SK-N-SH (cell line): Measurements from ENCODE around the gene PPARD. TPM values are rescaled to one million over a fixed set of nuclear protein-coding genes. Genes with fewer than 3 reads are reported as not detected.

ENCODE experiments used
- CTCF ChIA-PET: fragments of 300-600, 350-600 bp; formaldehyde crosslinking; extraction: SDS; loops from one replicate; lab custom pipeline; 2021; lab: Yijun Ruan, JAX
- POLR2A ChIA-PET: fragments of 350-600 bp; sonication (Branson Sonifier 250); formaldehyde crosslinking; extraction: SDS; loops from one replicate; lab custom pipeline; 2020; ENCODE audit warnings: antibody characterized with exemption, inconsistent platforms; lab: Yijun Ruan, JAX
- DNase-seq: peaks from one replicate; pipeline ENCODE4 v3.0.0; 2012
- H2AFZ ChIP-seq: fragments of 200-600 bp; sonication (generic); 2 replicates; pipeline ENCODE4 v1.8.1; 2016; ENCODE audit warnings: antibody characterized with exemption, mild to moderate bottlenecking, low read depth
- H3F3A ChIP-seq: fragments of 200-600 bp; sonication (generic); replicated peaks from 2 replicates; pipeline ENCODE3; 2016; ENCODE audit warnings: antibody characterized with exemption, mild to moderate bottlenecking; ENCODE audit not compliant: insufficient read depth
- H3K27ac ChIP-seq, 2 experiments: fragments of 200-500 bp in 1 of 2; fragments of 200-600 bp in 1 of 2; sonication (Bioruptor generic) in 1 of 2; sonication (generic), shearing (Covaris generic) in 1 of 2; 2 replicates each; pipeline versions ENCODE4 v1.5.1 to v1.6.1; 2014 to 2016; ENCODE audit warnings: low read depth in 2 of 2, inconsistent platforms in 1 of 2, low read length in 1 of 2, mild to moderate bottlenecking in 1 of 2, mixed read lengths in 1 of 2
- H3K27me3 ChIP-seq: fragments of 200-600 bp; sonication (generic), shearing (Covaris generic); 2 replicates; pipeline ENCODE4 v1.6.1; 2016; ENCODE audit warnings: mixed run types; ENCODE audit not compliant: insufficient read depth
- H3K36me3 ChIP-seq, 2 experiments: fragments of 200-500 bp in 1 of 2; fragments of 200-600 bp in 1 of 2; sonication (Bioruptor generic) in 1 of 2; sonication (generic) in 1 of 2; replicated peaks in 1 of 2; 2 replicates each; pipeline versions ENCODE3 to v1.5.1; 2014 to 2016; ENCODE audit warnings: low read length in 1 of 2, mild to moderate bottlenecking in 1 of 2; ENCODE audit not compliant: insufficient read depth in 2 of 2, control insufficient read depth in 1 of 2
- H3K4me1 ChIP-seq, 2 experiments: fragments of 200-500 bp in 1 of 2; fragments of 200-600 bp in 1 of 2; sonication (Bioruptor generic) in 1 of 2; sonication (generic), shearing (Covaris generic) in 1 of 2; 2 replicates each; pipeline versions ENCODE4 v1.5.1 to v1.6.1; 2014 to 2016; ENCODE audit warnings: low read depth in 1 of 2, low read length in 1 of 2, mixed run types in 1 of 2; ENCODE audit not compliant: insufficient read depth in 2 of 2, control insufficient read depth in 1 of 2
- H3K4me2 ChIP-seq: fragments of 200-600 bp; sonication (generic), shearing (Covaris generic); 2 replicates; pipeline ENCODE4 v1.6.1; 2017; ENCODE audit warnings: mixed run types
- H3K4me3 ChIP-seq, 2 experiments: fragments of 200-500 bp in 1 of 2; fragments of 200-600 bp in 1 of 2; sonication (Bioruptor generic) in 1 of 2; sonication (generic), shearing (Covaris generic) in 1 of 2; 2 replicates each; pipeline versions ENCODE4 v1.5.1 to v1.8.1; 2014 to 2016; ENCODE audit warnings: low read depth in 2 of 2, inconsistent platforms in 1 of 2, low read length in 1 of 2, mild to moderate bottlenecking in 1 of 2, mixed read lengths in 1 of 2, moderate library complexity in 1 of 2
- H3K79me2 ChIP-seq: fragments of 200-600 bp; sonication (generic); 2 replicates; pipeline ENCODE4 v1.8.1; 2017; ENCODE audit warnings: mild to moderate bottlenecking; ENCODE audit not compliant: insufficient read depth
- H3K9ac ChIP-seq: fragments of 200-600 bp; sonication (generic); 2 replicates; pipeline ENCODE4 v1.6.1; 2017; ENCODE audit warnings: mixed run types
- H3K9me2 ChIP-seq: fragments of 200-600 bp; sonication (generic); 2 replicates; pipeline ENCODE4 v1.6.1; 2017; ENCODE audit warnings: mixed run types
- H3K9me3 ChIP-seq: fragments of 200-600 bp; sonication (generic); 2 replicates; pipeline ENCODE4 v1.6.1; 2017; ENCODE audit warnings: mixed run types, mild to moderate bottlenecking, moderate library complexity
- H4K20me1 ChIP-seq: fragments of 200-600 bp; sonication (generic); 2 replicates; pipeline ENCODE4 v1.6.1; 2017; ENCODE audit warnings: mild to moderate bottlenecking, mixed run types; ENCODE audit not compliant: insufficient read depth
- CHD2 ChIP-seq: fragments of 150-350 bp; IDR thresholded peaks from 2 replicates; pipeline ENCODE4 v1.6.1; 2018; ENCODE audit warnings: low read length; ENCODE audit not compliant: partially characterized antibody
- ELF1 ChIP-seq: IDR thresholded peaks from 2 replicates; pipeline ENCODE4 v1.4.0; 2012
- EP300 ChIP-seq, 2 experiments: IDR thresholded peaks; 2 replicates each; pipeline versions ENCODE4 v1.4.0 to v1.6.1; 2012; ENCODE audit warnings: borderline replicate concordance in 1 of 2, low read depth in 1 of 2, low read length in 1 of 2
- FOXJ3 ChIP-seq: sonication (generic); formaldehyde crosslinking; IDR thresholded peaks from 2 replicates; pipeline ENCODE4 v1.5.1; 2020; ENCODE audit warnings: mild to moderate bottlenecking, missing genetic modification reagents
- FOXM1 ChIP-seq: IDR thresholded peaks from 2 replicates; pipeline ENCODE4 v1.4.0; 2012; ENCODE audit warnings: low read depth, mild to moderate bottlenecking
- GABPA ChIP-seq: IDR thresholded peaks from 2 replicates; pipeline ENCODE4 v1.4.0; 2012; ENCODE audit warnings: low read depth, mild to moderate bottlenecking
- GATA2 ChIP-seq: sonication (generic); formaldehyde crosslinking; IDR thresholded peaks from 2 replicates; pipeline ENCODE4 v1.5.0; 2020; ENCODE audit warnings: mild to moderate bottlenecking, missing genetic modification reagents
- JUND ChIP-seq: IDR thresholded peaks from 2 replicates; pipeline ENCODE4 v1.4.0; 2012
- MEF2A ChIP-seq: IDR thresholded peaks from 2 replicates; pipeline ENCODE4 v1.4.0; 2012; ENCODE audit warnings: low read depth, borderline replicate concordance
- NFIC ChIP-seq: IDR thresholded peaks from 2 replicates; pipeline ENCODE4 v1.4.0; 2012; ENCODE audit warnings: borderline replicate concordance
- NRF1 ChIP-seq: IDR thresholded peaks from 2 replicates; pipeline ENCODE4 v1.6.1; 2012; ENCODE audit warnings: low read depth, mild to moderate bottlenecking, low read length
- PBX3 ChIP-seq: IDR thresholded peaks from 2 replicates; pipeline ENCODE4; 2012
- POLR2AphosphoS5 ChIP-seq: IDR thresholded peaks from 2 replicates; pipeline ENCODE4 v1.6.1; 2012; ENCODE audit warnings: low read depth, low read length
- RAD21 ChIP-seq: IDR thresholded peaks from 2 replicates; pipeline ENCODE4 v1.6.1; 2012; ENCODE audit warnings: mild to moderate bottlenecking, low read length
- RXRA ChIP-seq: IDR thresholded peaks from 2 replicates; pipeline ENCODE4 v1.4.0; 2012; ENCODE audit warnings: low read depth, mild to moderate bottlenecking, borderline replicate concordance
- SIN3A ChIP-seq: IDR thresholded peaks from 2 replicates; pipeline ENCODE4 v1.6.1; 2012; ENCODE audit warnings: low read depth, mild to moderate bottlenecking, low read length, moderate library complexity, borderline replicate concordance
- SMC3 ChIP-seq: IDR thresholded peaks from 2 replicates; pipeline ENCODE4 v1.6.1; 2012; ENCODE audit warnings: low read depth, low read length, improper control_type of control experiment
- TAF1 ChIP-seq: IDR thresholded peaks from 2 replicates; pipeline ENCODE4 v1.6.1; 2012; ENCODE audit warnings: low read depth, mild to moderate bottlenecking, low read length, moderate library complexity, borderline replicate concordance
- TCF12 ChIP-seq: IDR thresholded peaks from 2 replicates; pipeline ENCODE4 v1.4.0; 2012
- TEAD4 ChIP-seq: IDR thresholded peaks from 2 replicates; pipeline ENCODE4 v1.4.0; 2012; ENCODE audit warnings: mild to moderate bottlenecking, borderline replicate concordance; ENCODE audit not compliant: insufficient read depth
- YY1 ChIP-seq: IDR thresholded peaks from 2 replicates; pipeline ENCODE4 v1.4.0; 2012; ENCODE audit warnings: low read depth, mild to moderate bottlenecking
- WGBS: methylation state at CpG from one replicate; pipeline ENCODE4 v1.1.6; 2017; ENCODE audit warnings: low lambda C conversion rate; 5-methylcytosine and 5-hydroxymethylcytosine counted together
- polyA plus RNA-seq, 3 experiments: library from polyadenylated mRNA; depleted of rRNA; stranded (reverse); fragments of >200 nt; gene quantifications; 2 replicates each; pipeline ENCODE4 v1.2.3, GENCODE V29; 2012
- TF ChIP-seq, protein P1 (sequence below): fragments of 200-600 bp; sonication (generic); IDR thresholded peaks from 2 replicates; pipeline ENCODE4 v1.6.1; 2017; ENCODE audit warnings: antibody characterized with exemption, mild to moderate bottlenecking, moderate library complexity
- TF ChIP-seq, protein P2 (sequence below): fragments of 150-350 bp; IDR thresholded peaks from 2 replicates; pipeline ENCODE4 v1.6.1; 2016; ENCODE audit warnings: mild to moderate bottlenecking, low read depth, low read length
- TF ChIP-seq, protein P3 (sequence below): fragments of 150-350 bp; IDR thresholded peaks from 2 replicates; pipeline ENCODE4 v1.6.1; 2017; ENCODE audit warnings: antibody characterized with exemption, low read length, low read depth, borderline replicate concordance
- TF ChIP-seq, protein P4 (sequence below): IDR thresholded peaks from 2 replicates; pipeline ENCODE4 v1.4.0; 2012; ENCODE audit warnings: low read depth

Gene PPARD
- polyA plus RNA-seq, 1 of the 3 experiments (the other 2 are of a cell fraction), result 13.3 TPM

GRCh38 chr6:35343835-35344550, 1.6 kb downstream of the PPARD start (continued):
- TF ChIP-seq, protein P1, sequence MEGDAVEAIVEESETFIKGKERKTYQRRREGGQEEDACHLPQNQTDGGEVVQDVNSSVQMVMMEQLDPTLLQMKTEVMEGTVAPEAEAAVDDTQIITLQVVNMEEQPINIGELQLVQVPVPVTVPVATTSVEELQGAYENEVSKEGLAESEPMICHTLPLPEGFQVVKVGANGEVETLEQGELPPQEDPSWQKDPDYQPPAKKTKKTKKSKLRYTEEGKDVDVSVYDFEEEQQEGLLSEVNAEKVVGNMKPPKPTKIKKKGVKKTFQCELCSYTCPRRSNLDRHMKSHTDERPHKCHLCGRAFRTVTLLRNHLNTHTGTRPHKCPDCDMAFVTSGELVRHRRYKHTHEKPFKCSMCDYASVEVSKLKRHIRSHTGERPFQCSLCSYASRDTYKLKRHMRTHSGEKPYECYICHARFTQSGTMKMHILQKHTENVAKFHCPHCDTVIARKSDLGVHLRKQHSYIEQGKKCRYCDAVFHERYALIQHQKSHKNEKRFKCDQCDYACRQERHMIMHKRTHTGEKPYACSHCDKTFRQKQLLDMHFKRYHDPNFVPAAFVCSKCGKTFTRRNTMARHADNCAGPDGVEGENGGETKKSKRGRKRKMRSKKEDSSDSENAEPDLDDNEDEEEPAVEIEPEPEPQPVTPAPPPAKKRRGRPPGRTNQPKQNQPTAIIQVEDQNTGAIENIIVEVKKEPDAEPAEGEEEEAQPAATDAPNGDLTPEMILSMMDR, result no peak
- TF ChIP-seq NRF1 (no peak), RXRA (no peak), POLR2AphosphoS5 (no peak), MEF2A (no peak), GABPA (no peak), SIN3A (no peak), PBX3 (0 out of 2 replicates have a peak, but pooled peaks have one; percentile 9), TAF1 (no peak), FOXJ3 (CRISPR knock-in tag) (peak; percentile 42; the same call in 1 of the 2 replicates)

DNA sequence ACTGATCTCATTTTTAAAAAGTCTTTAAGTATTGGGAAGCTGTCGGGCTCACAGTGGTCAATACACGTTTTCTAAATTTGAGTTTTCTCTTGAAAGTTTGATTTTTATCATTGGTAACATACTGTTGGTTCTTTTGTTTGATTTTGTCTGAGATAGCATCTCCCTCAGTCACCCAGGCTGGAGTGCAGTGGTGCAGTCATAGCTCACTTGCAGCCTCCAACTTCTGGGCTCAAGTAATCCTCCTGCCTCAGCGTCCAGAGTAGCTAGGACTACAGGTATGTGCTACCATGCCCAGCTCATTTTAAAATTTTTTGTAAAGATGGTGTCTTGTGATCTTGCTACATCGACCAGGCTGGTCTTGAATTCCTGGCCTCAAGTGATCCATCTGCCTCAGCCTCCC, 9.1 kb downstream of the PPARD start:
- Histone ChIP-seq H3K36me3 (peaks cover 8 to 35% of the 10 kb centered on the region in 2 experiments), H4K20me1 (peaks cover 6% of the 10 kb centered on the region; the same call in 1 of the 2 replicates), H3K9me3 (no peaks in the 10 kb centered on the region), H2AFZ (no peak overlapping the region), H3K79me2 (peaks cover 51% of the 10 kb centered on the region), H3K4me1 (peaks cover 0 to 8% of the 10 kb centered on the region in 2 experiments; a peak in 1 of 4 replicates), H3K9me2 (no peaks in the 10 kb centered on the region), H3F3A (peaks cover 4% of the 10 kb centered on the region), H3K9ac (no peak overlapping the region)
- WGBS, result 87% methylated on average over 4 of the region's 4 CpGs
- no peak for DNase-seq
- TF ChIP-seq EP300 (IDR thresholded peaks at IDR 0.05; ENCODE audit: borderline replicate concordance in 1 of 2, low read depth in 1 of 2, low read length in 1 of 2) (no peak), NRF1 (no peak), TAF1 (no peak), YY1 (no peak), SMC3 (no peak), TCF12 (no peak), ELF1 (no peak), NFIC (no peak), FOXM1 (no peak), RAD21 (no peak), CHD2 (no peak), JUND (no peak), GATA2 (CRISPR knock-in tag) (no peak), MEF2A (no peak), TEAD4 (no peak)
- TF ChIP-seq, protein P2, sequence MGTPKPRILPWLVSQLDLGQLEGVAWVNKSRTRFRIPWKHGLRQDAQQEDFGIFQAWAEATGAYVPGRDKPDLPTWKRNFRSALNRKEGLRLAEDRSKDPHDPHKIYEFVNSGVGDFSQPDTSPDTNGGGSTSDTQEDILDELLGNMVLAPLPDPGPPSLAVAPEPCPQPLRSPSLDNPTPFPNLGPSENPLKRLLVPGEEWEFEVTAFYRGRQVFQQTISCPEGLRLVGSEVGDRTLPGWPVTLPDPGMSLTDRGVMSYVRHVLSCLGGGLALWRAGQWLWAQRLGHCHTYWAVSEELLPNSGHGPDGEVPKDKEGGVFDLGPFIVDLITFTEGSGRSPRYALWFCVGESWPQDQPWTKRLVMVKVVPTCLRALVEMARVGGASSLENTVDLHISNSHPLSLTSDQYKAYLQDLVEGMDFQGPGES, result no peak
- TF ChIP-seq, protein P3, sequence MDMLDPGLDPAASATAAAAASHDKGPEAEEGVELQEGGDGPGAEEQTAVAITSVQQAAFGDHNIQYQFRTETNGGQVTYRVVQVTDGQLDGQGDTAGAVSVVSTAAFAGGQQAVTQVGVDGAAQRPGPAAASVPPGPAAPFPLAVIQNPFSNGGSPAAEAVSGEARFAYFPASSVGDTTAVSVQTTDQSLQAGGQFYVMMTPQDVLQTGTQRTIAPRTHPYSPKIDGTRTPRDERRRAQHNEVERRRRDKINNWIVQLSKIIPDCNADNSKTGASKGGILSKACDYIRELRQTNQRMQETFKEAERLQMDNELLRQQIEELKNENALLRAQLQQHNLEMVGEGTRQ, result no peak
- TF ChIP-seq, protein P4, sequence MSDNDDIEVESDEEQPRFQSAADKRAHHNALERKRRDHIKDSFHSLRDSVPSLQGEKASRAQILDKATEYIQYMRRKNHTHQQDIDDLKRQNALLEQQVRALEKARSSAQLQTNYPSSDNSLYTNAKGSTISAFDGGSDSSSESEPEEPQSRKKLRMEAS, result no peak
- TF ChIP-seq, all 33 proteins: peak for 0
- CTCF ChIA-PET, result interaction anchor here (0.8 to 2.2 kb wide), 2 partner anchors 98 to 120 kb away, joined by 3 to 5 read pairs; no protein-coding TSS in a partner anchor
- H3K4me3 ChIP-seq, result no peak overlapping the region
- no peak overlapping the region for H3K27ac ChIP-seq
- no peaks in the 10 kb centered on the region for H3K27me3 ChIP-seq
- no peak overlapping the region for H3K4me2 ChIP-seq
- POLR2A ChIA-PET, result no interaction called here
